Tibial artery (tissue), 4 donors: ENCODE measurements around the gene NDUFS7.
A peak's percentile ranks its signal among the peaks of the same experiment; 100 is the strongest.
"Not testable (repeated sequence)": the region's sequence is repeated elsewhere in the genome, so short reads cannot be mapped to it uniquely, and the experiment has no call there.

Experiments used
- DNase-seq, 2 donors: peaks; one replicate each; pipeline ENCODE4 v3.0.0-alpha.2; 2019
- H3K27ac ChIP-seq, 2 donors: fragments of 200-600 bp; sonication (generic) in 1 of 2; 1 replicate in 1 of 2; 2 replicates in 1 of 2; pipeline ENCODE4 v1.5.1; 2018 to 2019; ENCODE audit warnings: mild to moderate bottlenecking in 1 of 2
- H3K27me3 ChIP-seq, 2 donors: fragments of 200-600 bp; sonication (generic) in 1 of 2; one replicate each; pipeline versions ENCODE4 v1.5.1 to v1.6.0; 2016 to 2019
- H3K36me3 ChIP-seq, 3 donors: fragments of 200-600 bp; sonication (generic) in 2 of 3; one replicate each; pipeline ENCODE4 v1.5.1; 2016 to 2019; ENCODE audit warnings: mild to moderate bottlenecking in 2 of 3
- H3K4me1 ChIP-seq, 4 donors: fragments of 200-600 bp; sonication (generic) in 2 of 4; 1 replicate in 3 of 4; 2 replicates in 1 of 4; pipeline ENCODE4 v1.5.1; 2016 to 2019
- H3K4me3 ChIP-seq, 2 donors: fragments of 200-600 bp; sonication (generic) in 1 of 2; 1 replicate in 1 of 2; 2 replicates in 1 of 2; pipeline ENCODE4 v1.5.1; 2018 to 2019; ENCODE audit warnings: mild to moderate bottlenecking in 2 of 2
- H3K9me3 ChIP-seq, 3 donors: fragments of 200-600 bp; sonication (generic) in 1 of 3; one replicate each; pipeline ENCODE4 v1.5.1; 2016 to 2019
- CTCF ChIP-seq, 2 experiments: fragments of 200-600 bp in 1 of 2; fragments of 450-650 bp in 1 of 2; IDR thresholded peaks; one replicate each; pipeline ENCODE4 v1.5.1; 2017 to 2019; ENCODE audit warnings: antibody characterized with exemption in 2 of 2, mild to moderate bottlenecking in 1 of 2, moderate library complexity in 1 of 2
- intact Hi-C: fragments of 100-400 bp; cut with DNase I; formaldehyde crosslinking; loops from one replicate; pipeline ENCODE4 v1.15.0; 2023; ENCODE audit warnings: low total_unique reads

NDUFS7 gene

GRCh38 chr19:1438035-1438932, 54.6 kb downstream of the NDUFS7 start, which contains the start of gene RPS15:
TSS of gene RPS15 (plus strand) at chr19:1438396. CDS start at chr19:1438426, 30 bp downstream.
- peak within 1 kb of the TSS; percentile 79 to 82 for H3K27ac ChIP-seq
- peak within 1 kb of the TSS; percentile 72 to 91 for H3K4me3 ChIP-seq
- H3K9me3 ChIP-seq = no peaks in the 10 kb centered on the region
- H3K4me1 ChIP-seq = peaks cover 0 to 25% (median 21%) of the 10 kb centered on the region in 4 donors
- no peaks in the 10 kb centered on the region for H3K27me3 ChIP-seq
- H3K36me3 ChIP-seq = peaks cover 51 to 64% (median 58%) of the 10 kb centered on the region in 3 donors
- TF ChIP-seq CTCF (IDR thresholded peaks at IDR 0.05) = peak; percentile 93 to 94
- intact Hi-C loops = no loop called here
- peak; percentile 87 to 96 for DNase-seq

GRCh38 chr19:1438933-1439354, 55.2 kb downstream of the NDUFS7 start:
- Histone ChIP-seq H3K9me3 (no peaks in the 10 kb centered on the region), H3K4me3 (peak overlapping the region; percentile 72 to 91), H3K27me3 (no peaks in the 10 kb centered on the region), H3K4me1 (peaks cover 0 to 25% (median 21%) of the 10 kb centered on the region in 4 donors), H3K27ac (peak overlapping the region; percentile 79 to 82), H3K36me3 (peaks cover 44 to 63% (median 52%) of the 10 kb centered on the region in 3 donors)
- no peak for DNase-seq
- no peak for TF ChIP-seq CTCF (IDR thresholded peaks at IDR 0.05)
- intact Hi-C loops = no loop called here

- intact Hi-C loops, H3K9me3 ChIP-seq, H3K27me3 ChIP-seq: not testable (repeated sequence)
- Histone ChIP-seq H3K4me3 (peak overlapping the region; percentile 72 to 91), H3K36me3 (peaks cover 36 to 55% (median 44%) of the 10 kb centered on the region in 3 donors), H3K4me1 (peaks cover 0 to 27% (median 22%) of the 10 kb centered on the region in 4 donors), H3K27ac (peak overlapping the region in 1 of 2 donors; percentile 79)
- DNase-seq = peak in 1 of 2 donors; percentile 61
These were observed 56.1 kb downstream of the NDUFS7 start for GRCh38 chr19:1439525-1440417.

DNA sequence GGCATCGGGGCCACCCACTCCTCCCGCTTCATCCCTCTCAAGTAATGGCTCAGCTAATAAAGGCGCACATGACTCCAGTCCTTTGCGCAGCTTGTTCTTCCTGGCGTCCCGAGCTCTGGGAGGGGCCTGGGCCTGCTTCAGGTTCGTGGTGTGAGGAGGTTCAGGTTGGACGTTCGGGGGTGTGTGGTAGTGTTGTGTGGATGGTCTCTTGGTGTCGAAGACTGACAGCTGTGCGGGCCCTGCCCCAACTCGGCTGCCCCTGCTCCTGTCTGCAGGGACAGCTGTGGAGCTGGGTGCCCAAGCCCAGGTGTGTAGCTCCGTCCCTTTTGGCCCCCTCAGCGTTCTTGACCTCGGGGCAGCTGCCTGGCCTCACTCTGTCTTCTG, 56.7 kb downstream of the NDUFS7 start:
- no peak for DNase-seq
- no peaks in the 10 kb centered on the region for H3K9me3 ChIP-seq
- H3K4me3 ChIP-seq = no peak overlapping the region
- peaks cover 0 to 34% (median 28%) of the 10 kb centered on the region in 4 donors for H3K4me1 ChIP-seq
- TF ChIP-seq CTCF (IDR thresholded peaks at IDR 0.05) = no peak
- H3K27ac ChIP-seq = no peak overlapping the region
- intact Hi-C loops = no loop called here
- H3K36me3 ChIP-seq = peaks cover 35 to 48% (median 38%) of the 10 kb centered on the region in 3 donors
- H3K27me3 ChIP-seq = peaks cover 0 to 6% of the 10 kb centered on the region in 2 donors

DNA sequence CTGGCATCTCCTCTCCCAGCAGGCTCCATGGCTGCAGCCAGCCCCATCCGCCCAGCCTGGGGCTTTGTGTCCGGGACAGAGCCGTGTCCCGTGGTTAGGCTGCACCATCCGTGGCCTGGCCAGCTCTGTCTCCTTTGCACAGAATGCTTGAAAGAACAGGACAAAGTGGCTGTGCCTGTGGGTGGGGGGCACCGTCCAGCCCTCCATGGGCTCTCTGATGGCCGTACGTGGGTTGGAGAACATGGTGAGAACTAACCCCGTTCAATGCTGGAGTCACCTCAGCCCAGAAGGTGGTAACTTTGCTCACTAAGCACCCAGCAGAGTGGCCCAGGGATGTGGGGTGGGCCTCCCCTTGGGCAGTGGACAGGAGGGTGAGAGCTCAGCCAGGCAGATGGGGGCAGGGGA, 57.3 kb downstream of the NDUFS7 start:
- TF ChIP-seq CTCF (IDR thresholded peaks at IDR 0.05) = no peak
- Histone ChIP-seq H3K4me3 (no peak overlapping the region), H3K27ac (no peak overlapping the region), H3K27me3 (peaks cover 1 to 12% of the 10 kb centered on the region in 2 donors), H3K4me1 (peaks cover 0 to 40% (median 35%) of the 10 kb centered on the region in 4 donors), H3K36me3 (peaks cover 35 to 43% (median 35%) of the 10 kb centered on the region in 3 donors), H3K9me3 (no peaks in the 10 kb centered on the region)
- intact Hi-C loops = no loop called here
- DNase-seq = no peak
